Measurements from ENCODE around the gene ZFPM1. TPM values are rescaled to one million over a fixed set of nuclear protein-coding genes. Genes with fewer than 3 reads are reported as not detected.

The ZFPM1 gene
- total RNA-seq, 1 experiment from 2014 or later: 14.6 TPM

DNA sequence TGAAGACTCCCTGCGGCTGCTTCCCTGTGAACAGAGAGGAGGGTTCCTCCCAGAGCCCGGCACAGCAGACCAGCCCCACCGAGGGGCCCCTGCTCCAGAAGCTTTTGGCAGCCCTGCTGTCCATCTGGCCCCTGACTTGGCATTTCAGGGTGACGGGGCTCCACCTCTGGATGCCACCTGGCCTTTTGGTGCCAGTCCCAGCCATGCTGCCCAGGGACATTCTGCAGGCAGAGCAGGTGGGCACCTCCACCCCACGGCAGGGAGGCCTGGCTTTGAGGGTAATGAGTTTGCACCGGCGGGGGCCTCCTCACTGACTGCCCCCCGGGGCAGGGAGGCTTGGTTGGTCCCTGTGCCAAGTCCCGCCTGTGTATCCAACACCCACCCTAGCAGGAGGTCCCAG, 20.3 kb upstream of the ZFPM1 start:
- BruUV-seq (replicated peaks): no TSS peak
- H4K20me1 ChIP-seq (ENCODE audit: insufficient read depth): no peaks in the 10 kb centered on the region
- no peak for ATAC-seq
- POLR2A ChIA-PET: no interaction called here
- intact Hi-C loops (cut with micrococcal nuclease): no loop called here
- DNase-seq (ENCODE audit: low read depth, low spot score): no peak
- no peak overlapping the region for H3K4me2 ChIP-seq (ENCODE audit: low read length)
- H3K9me3 ChIP-seq (ENCODE audit: control insufficient read depth in 1 of 2, insufficient read depth in 1 of 2, low read depth in 1 of 2, low read length in 2 of 2): no peaks in the 10 kb centered on the region
- TF ChIP-seq ZNF274 (IDR thresholded peaks at IDR 0.05; ENCODE audit: low read depth, low read length): no peak
- no peak for TF ChIP-seq RAD21 (IDR thresholded peaks at IDR 0.05; ENCODE audit: low read depth)
- TF ChIP-seq, protein P1, sequence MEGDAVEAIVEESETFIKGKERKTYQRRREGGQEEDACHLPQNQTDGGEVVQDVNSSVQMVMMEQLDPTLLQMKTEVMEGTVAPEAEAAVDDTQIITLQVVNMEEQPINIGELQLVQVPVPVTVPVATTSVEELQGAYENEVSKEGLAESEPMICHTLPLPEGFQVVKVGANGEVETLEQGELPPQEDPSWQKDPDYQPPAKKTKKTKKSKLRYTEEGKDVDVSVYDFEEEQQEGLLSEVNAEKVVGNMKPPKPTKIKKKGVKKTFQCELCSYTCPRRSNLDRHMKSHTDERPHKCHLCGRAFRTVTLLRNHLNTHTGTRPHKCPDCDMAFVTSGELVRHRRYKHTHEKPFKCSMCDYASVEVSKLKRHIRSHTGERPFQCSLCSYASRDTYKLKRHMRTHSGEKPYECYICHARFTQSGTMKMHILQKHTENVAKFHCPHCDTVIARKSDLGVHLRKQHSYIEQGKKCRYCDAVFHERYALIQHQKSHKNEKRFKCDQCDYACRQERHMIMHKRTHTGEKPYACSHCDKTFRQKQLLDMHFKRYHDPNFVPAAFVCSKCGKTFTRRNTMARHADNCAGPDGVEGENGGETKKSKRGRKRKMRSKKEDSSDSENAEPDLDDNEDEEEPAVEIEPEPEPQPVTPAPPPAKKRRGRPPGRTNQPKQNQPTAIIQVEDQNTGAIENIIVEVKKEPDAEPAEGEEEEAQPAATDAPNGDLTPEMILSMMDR (IDR thresholded peaks at IDR 0.05 in 2 of 3, conservative IDR thresholded peaks at IDR 0.05 in 1 of 3; ENCODE audit: borderline replicate concordance in 1 of 3, insufficient read depth in 1 of 3, low read depth in 2 of 3, low read length in 2 of 3): no peak
- no peak for TF ChIP-seq CBX3 (IDR thresholded peaks at IDR 0.05; ENCODE audit: low read depth)
- TF ChIP-seq POLR2A (IDR thresholded peaks at IDR 0.05; ENCODE audit: borderline replicate concordance, extremely low read depth, insufficient read depth, insufficient read length): no peak
- no peak for TF ChIP-seq SP1 (IDR thresholded peaks at IDR 0.05; ENCODE audit: low read depth)
- TF ChIP-seq YY1 (IDR thresholded peaks at IDR 0.05; ENCODE audit: extremely low read depth, insufficient replicate concordance, low read depth, low read length): no peak
- TF ChIP-seq JUND (IDR thresholded peaks at IDR 0.05): no peak
- no peak for TF ChIP-seq FOSL1 (IDR thresholded peaks at IDR 0.05; ENCODE audit: low read depth)
- no peak for TF ChIP-seq EGR1 (IDR thresholded peaks at IDR 0.05; ENCODE audit: low read depth)
- TF ChIP-seq, protein P2, sequence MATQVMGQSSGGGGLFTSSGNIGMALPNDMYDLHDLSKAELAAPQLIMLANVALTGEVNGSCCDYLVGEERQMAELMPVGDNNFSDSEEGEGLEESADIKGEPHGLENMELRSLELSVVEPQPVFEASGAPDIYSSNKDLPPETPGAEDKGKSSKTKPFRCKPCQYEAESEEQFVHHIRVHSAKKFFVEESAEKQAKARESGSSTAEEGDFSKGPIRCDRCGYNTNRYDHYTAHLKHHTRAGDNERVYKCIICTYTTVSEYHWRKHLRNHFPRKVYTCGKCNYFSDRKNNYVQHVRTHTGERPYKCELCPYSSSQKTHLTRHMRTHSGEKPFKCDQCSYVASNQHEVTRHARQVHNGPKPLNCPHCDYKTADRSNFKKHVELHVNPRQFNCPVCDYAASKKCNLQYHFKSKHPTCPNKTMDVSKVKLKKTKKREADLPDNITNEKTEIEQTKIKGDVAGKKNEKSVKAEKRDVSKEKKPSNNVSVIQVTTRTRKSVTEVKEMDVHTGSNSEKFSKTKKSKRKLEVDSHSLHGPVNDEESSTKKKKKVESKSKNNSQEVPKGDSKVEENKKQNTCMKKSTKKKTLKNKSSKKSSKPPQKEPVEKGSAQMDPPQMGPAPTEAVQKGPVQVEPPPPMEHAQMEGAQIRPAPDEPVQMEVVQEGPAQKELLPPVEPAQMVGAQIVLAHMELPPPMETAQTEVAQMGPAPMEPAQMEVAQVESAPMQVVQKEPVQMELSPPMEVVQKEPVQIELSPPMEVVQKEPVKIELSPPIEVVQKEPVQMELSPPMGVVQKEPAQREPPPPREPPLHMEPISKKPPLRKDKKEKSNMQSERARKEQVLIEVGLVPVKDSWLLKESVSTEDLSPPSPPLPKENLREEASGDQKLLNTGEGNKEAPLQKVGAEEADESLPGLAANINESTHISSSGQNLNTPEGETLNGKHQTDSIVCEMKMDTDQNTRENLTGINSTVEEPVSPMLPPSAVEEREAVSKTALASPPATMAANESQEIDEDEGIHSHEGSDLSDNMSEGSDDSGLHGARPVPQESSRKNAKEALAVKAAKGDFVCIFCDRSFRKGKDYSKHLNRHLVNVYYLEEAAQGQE (IDR thresholded peaks at IDR 0.05; ENCODE audit: low read depth): no peak
- no peak for TF ChIP-seq POLR2AphosphoS5 (IDR thresholded peaks at IDR 0.05; ENCODE audit: low read depth, low read length)
- TF ChIP-seq, protein P3, sequence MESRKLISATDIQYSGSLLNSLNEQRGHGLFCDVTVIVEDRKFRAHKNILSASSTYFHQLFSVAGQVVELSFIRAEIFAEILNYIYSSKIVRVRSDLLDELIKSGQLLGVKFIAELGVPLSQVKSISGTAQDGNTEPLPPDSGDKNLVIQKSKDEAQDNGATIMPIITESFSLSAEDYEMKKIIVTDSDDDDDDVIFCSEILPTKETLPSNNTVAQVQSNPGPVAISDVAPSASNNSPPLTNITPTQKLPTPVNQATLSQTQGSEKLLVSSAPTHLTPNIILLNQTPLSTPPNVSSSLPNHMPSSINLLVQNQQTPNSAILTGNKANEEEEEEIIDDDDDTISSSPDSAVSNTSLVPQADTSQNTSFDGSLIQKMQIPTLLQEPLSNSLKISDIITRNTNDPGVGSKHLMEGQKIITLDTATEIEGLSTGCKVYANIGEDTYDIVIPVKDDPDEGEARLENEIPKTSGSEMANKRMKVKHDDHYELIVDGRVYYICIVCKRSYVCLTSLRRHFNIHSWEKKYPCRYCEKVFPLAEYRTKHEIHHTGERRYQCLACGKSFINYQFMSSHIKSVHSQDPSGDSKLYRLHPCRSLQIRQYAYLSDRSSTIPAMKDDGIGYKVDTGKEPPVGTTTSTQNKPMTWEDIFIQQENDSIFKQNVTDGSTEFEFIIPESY (IDR thresholded peaks at IDR 0.05; ENCODE audit: extremely low read depth, insufficient replicate concordance, low read length): no peak
- TF ChIP-seq CEBPB (IDR thresholded peaks at IDR 0.05; ENCODE audit: low read depth): no peak
- H3K4me3 ChIP-seq (replicated peaks in 1 of 2; ENCODE audit: low read depth in 1 of 2, low read length in 2 of 2): no peak overlapping the region
- H3K36me3 ChIP-seq (ENCODE audit: control insufficient read depth in 1 of 2, insufficient read depth in 2 of 2, low read length in 2 of 2): no peaks in the 10 kb centered on the region
- H3K79me2 ChIP-seq (ENCODE audit: insufficient read depth, low read length): no peaks in the 10 kb centered on the region
- no peaks in the 10 kb centered on the region for H3K9me2 ChIP-seq (ENCODE audit: insufficient read depth)
- CTCF ChIA-PET: no interaction called here
- no peak overlapping the region for H3K9ac ChIP-seq (ENCODE audit: low read length)
- no peak overlapping the region for H2AFZ ChIP-seq (ENCODE audit: low read depth, low read length, poor library complexity, severe bottlenecking)
- peaks cover 0 to 4% of the 10 kb centered on the region in 2 experiments; a peak in 2 of 4 replicates for H3K4me1 ChIP-seq (ENCODE audit: control insufficient read depth in 1 of 2, insufficient read depth in 2 of 2, low read length in 2 of 2)
- RAD21 ChIA-PET (ENCODE audit: low non-redundant PET in 1 of 2, low total read pairs in 2 of 2, uncharacterized antibody in 2 of 2, unreplicated experiment in 2 of 2): no interaction called here
- H3K27me3 ChIP-seq (ENCODE audit: insufficient read depth, low read length): no peaks in the 10 kb centered on the region
- H3K27ac ChIP-seq (ENCODE audit: low read depth, low read length): no peak overlapping the region

Data from HCT116 (cell line).